ENCODE data around the gene UPB1.

UPB1 gene

GRCh38 chr22:24566899-24567511 is 71.9 kb downstream of the UPB1 start:
- no peak for DNase-seq (ENCODE audit: low read depth)

GRCh38 chr22:24567668-24568067 is 72.5 kb downstream of the UPB1 start:
- DNase-seq (ENCODE audit: low read depth): no peak

- no peak for DNase-seq (ENCODE audit: low read depth)
These were observed 76.1 kb downstream of the UPB1 start for GRCh38 chr22:24571266-24571665.

- DNase-seq (ENCODE audit: low read depth): no peak
These were observed 81.6 kb downstream of the UPB1 start for GRCh38 chr22:24576778-24577177.

Measured in fibroblast of the conjunctiva (primary cell).